HL-60 (cell line): ENCODE measurements around the gene ACACA.

Experiments used
- POLR2AphosphoS5 ChIP-seq: IDR thresholded peaks from 2 replicates; pipeline ENCODE4 v1.6.1; 2012; ENCODE audit warnings: low read depth
- REST ChIP-seq: IDR thresholded peaks from 2 replicates; pipeline ENCODE4 v1.6.1; 2012; ENCODE audit warnings: low read depth; ENCODE audit not compliant: insufficient replicate concordance
- TF ChIP-seq, protein P1 (sequence below): IDR thresholded peaks from one replicate; pipeline ENCODE4 v1.5.1; 2011; ENCODE audit warnings: low read length, control low read depth, inconsistent platforms; ENCODE audit not compliant: insufficient read depth

GRCh38 chr17:37361543-37361942, 45.1 kb downstream of the ACACA start:
- TF ChIP-seq, protein P1, sequence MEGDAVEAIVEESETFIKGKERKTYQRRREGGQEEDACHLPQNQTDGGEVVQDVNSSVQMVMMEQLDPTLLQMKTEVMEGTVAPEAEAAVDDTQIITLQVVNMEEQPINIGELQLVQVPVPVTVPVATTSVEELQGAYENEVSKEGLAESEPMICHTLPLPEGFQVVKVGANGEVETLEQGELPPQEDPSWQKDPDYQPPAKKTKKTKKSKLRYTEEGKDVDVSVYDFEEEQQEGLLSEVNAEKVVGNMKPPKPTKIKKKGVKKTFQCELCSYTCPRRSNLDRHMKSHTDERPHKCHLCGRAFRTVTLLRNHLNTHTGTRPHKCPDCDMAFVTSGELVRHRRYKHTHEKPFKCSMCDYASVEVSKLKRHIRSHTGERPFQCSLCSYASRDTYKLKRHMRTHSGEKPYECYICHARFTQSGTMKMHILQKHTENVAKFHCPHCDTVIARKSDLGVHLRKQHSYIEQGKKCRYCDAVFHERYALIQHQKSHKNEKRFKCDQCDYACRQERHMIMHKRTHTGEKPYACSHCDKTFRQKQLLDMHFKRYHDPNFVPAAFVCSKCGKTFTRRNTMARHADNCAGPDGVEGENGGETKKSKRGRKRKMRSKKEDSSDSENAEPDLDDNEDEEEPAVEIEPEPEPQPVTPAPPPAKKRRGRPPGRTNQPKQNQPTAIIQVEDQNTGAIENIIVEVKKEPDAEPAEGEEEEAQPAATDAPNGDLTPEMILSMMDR: no peak
- TF ChIP-seq REST: no peak
- no peak for TF ChIP-seq POLR2AphosphoS5
